Gastrocnemius medialis (tissue), 4 donors: ENCODE measurements around the gene WSCD1.

ENCODE experiments used
- POLR2A ChIP-seq, 2 donors: fragments of 450-650 bp; IDR thresholded peaks; one replicate each; pipeline ENCODE4 v1.6.1; 2017; ENCODE audit warnings: antibody characterized with exemption in 2 of 2, mild to moderate bottlenecking in 2 of 2, moderate library complexity in 2 of 2
- TF ChIP-seq, protein P1 (sequence below), 5 experiments: fragments of 450-650 bp in 3 of 5; fragments of 200-600 bp in 2 of 5; sonication (generic) in 2 of 5; IDR thresholded peaks in 4 of 5; conservative IDR thresholded peaks in 1 of 5; 1 replicate in 4 of 5; 2 replicates in 1 of 5; pipeline ENCODE4 v1.5.1; 2016 to 2019; ENCODE audit warnings: antibody characterized with exemption in 5 of 5, mild to moderate bottlenecking in 3 of 5, moderate library complexity in 3 of 5

DNA sequence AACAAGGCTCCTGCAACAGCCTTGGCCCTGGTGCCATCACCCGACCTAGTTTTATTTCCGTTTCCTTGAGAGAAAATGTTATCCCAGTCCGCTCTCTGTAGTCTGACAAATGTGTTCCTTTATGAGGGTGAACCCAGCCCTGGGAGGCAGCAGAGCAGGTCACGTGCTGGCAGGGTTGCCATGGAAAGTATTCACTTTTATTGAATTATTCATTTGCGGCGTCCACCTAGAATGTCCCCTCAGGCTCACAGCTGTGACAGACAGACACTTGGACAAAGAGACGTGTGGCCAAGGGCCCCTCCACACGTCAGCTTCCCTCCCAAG, 90.0 kb downstream of the WSCD1 start:
- no peak for TF ChIP-seq POLR2A (IDR thresholded peaks at IDR 0.05)
- TF ChIP-seq, protein P1, sequence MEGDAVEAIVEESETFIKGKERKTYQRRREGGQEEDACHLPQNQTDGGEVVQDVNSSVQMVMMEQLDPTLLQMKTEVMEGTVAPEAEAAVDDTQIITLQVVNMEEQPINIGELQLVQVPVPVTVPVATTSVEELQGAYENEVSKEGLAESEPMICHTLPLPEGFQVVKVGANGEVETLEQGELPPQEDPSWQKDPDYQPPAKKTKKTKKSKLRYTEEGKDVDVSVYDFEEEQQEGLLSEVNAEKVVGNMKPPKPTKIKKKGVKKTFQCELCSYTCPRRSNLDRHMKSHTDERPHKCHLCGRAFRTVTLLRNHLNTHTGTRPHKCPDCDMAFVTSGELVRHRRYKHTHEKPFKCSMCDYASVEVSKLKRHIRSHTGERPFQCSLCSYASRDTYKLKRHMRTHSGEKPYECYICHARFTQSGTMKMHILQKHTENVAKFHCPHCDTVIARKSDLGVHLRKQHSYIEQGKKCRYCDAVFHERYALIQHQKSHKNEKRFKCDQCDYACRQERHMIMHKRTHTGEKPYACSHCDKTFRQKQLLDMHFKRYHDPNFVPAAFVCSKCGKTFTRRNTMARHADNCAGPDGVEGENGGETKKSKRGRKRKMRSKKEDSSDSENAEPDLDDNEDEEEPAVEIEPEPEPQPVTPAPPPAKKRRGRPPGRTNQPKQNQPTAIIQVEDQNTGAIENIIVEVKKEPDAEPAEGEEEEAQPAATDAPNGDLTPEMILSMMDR (IDR thresholded peaks at IDR 0.05 in 4 of 5, conservative IDR thresholded peaks at IDR 0.05 in 1 of 5) = no peak
